Chondrocyte (in vitro differentiated cells): ENCODE measurements around the gene HAND2. TPM values are rescaled to one million over a fixed set of nuclear protein-coding genes. Genes with fewer than 3 reads are reported as not detected.
A peak's percentile ranks its signal among the peaks of the same experiment; 100 is the strongest.

Experiments used
- DNase-seq: peaks from one replicate; pipeline ENCODE4 v3.0.0; 2021; ENCODE audit warnings: mixed read lengths, low spot score
- H3K27ac Mint-ChIP-seq: one replicate; pipeline ENCODE4 v1.8.0; 2021; ENCODE audit warnings: mild to moderate bottlenecking, moderate library complexity, mixed read lengths; ENCODE audit not compliant: unreplicated experiment
- H3K27me3 Mint-ChIP-seq: 2 replicates; pipeline ENCODE4 v1.8.0; 2021; ENCODE audit warnings: low read depth, mixed read lengths
- H3K36me3 Mint-ChIP-seq: 2 replicates; pipeline ENCODE4 v1.8.0; 2021; ENCODE audit warnings: low read depth, mixed read lengths
- H3K4me1 Mint-ChIP-seq: 2 replicates; pipeline ENCODE4 v1.8.0; 2021; ENCODE audit warnings: low read depth, mild to moderate bottlenecking, mixed read lengths
- H3K4me3 Mint-ChIP-seq: one replicate; pipeline ENCODE4 v1.8.0; 2021; ENCODE audit warnings: mild to moderate bottlenecking, moderate library complexity, mixed read lengths; ENCODE audit not compliant: unreplicated experiment
- H3K9me3 Mint-ChIP-seq: 2 replicates; pipeline ENCODE4 v1.8.0; 2021; ENCODE audit warnings: low read depth, mixed read lengths
- CTCF ChIP-seq: fragments of 200-600 bp; sonication (generic); IDR thresholded peaks from 2 replicates; pipeline ENCODE4 v1.5.0; 2021; ENCODE audit warnings: antibody characterized with exemption, mild to moderate bottlenecking, moderate library complexity
- total RNA-seq: library from RNA; stranded (reverse); gene quantifications from 3 replicates; pipeline ENCODE4 v1.2.1, GENCODE V29; 2021

Gene HAND2
- total RNA-seq, 1 donor from 2014 or later: not detected

- TF ChIP-seq CTCF: peak; percentile 53
- DNase-seq: no peak
- Mint-ChIP-seq H3K9me3 (peaks cover 3% of the 10 kb centered on the region), H3K4me1 (peaks cover 10% of the 10 kb centered on the region), H3K27ac (no peak overlapping the region), H3K27me3 (peaks cover 92% of the 10 kb centered on the region), H3K36me3 (peaks cover 5% of the 10 kb centered on the region), H3K4me3 (no peak overlapping the region)
These were observed 6.9 kb upstream of the HAND2 start for GRCh38 chr4:173536808-173537429.

GRCh38 chr4:173535957-173536356, 5.9 kb upstream of the HAND2 start:
- no peak for DNase-seq
- H3K36me3 Mint-ChIP-seq: peaks cover 5% of the 10 kb centered on the region
- peaks cover 3% of the 10 kb centered on the region for H3K9me3 Mint-ChIP-seq
- peaks cover 10% of the 10 kb centered on the region for H3K4me1 Mint-ChIP-seq
- H3K4me3 Mint-ChIP-seq: no peak overlapping the region
- no peak overlapping the region for H3K27ac Mint-ChIP-seq
- H3K27me3 Mint-ChIP-seq: peaks cover 94% of the 10 kb centered on the region
- no peak for TF ChIP-seq CTCF

GRCh38 chr4:173535165-173535902, 5.3 kb upstream of the HAND2 start:
- H3K4me3 Mint-ChIP-seq: no peak overlapping the region

GRCh38 chr4:173534434-173534833, 4.4 kb upstream of the HAND2 start:
- peaks cover 92% of the 10 kb centered on the region for H3K27me3 Mint-ChIP-seq
- H3K36me3 Mint-ChIP-seq: peaks cover 7% of the 10 kb centered on the region
- DNase-seq: no peak
- H3K4me3 Mint-ChIP-seq: no peak overlapping the region
- peaks cover 18% of the 10 kb centered on the region for H3K4me1 Mint-ChIP-seq
- H3K27ac Mint-ChIP-seq: no peak overlapping the region
- TF ChIP-seq CTCF: no peak
- peaks cover 3% of the 10 kb centered on the region for H3K9me3 Mint-ChIP-seq

More at GRCh38 chr4:173535165-173535902, 5.3 kb upstream of the HAND2 start:
- Mint-ChIP-seq H3K4me1 (peaks cover 10% of the 10 kb centered on the region), H3K27ac (no peak overlapping the region), H3K9me3 (peaks cover 3% of the 10 kb centered on the region), H3K27me3 (peaks cover 94% of the 10 kb centered on the region), H3K36me3 (peaks cover 5% of the 10 kb centered on the region)
- no peak for TF ChIP-seq CTCF
- DNase-seq: no peak

- H3K4me3 Mint-ChIP-seq: no peak overlapping the region
- peaks cover 90% of the 10 kb centered on the region for H3K27me3 Mint-ChIP-seq
- no peak for DNase-seq
- peaks cover 3% of the 10 kb centered on the region for H3K9me3 Mint-ChIP-seq
- no peak for TF ChIP-seq CTCF
- peaks cover 10% of the 10 kb centered on the region for H3K4me1 Mint-ChIP-seq
- H3K27ac Mint-ChIP-seq: no peak overlapping the region
- H3K36me3 Mint-ChIP-seq: peaks cover 10% of the 10 kb centered on the region
These were observed 2.9 kb upstream of the HAND2 start for GRCh38 chr4:173532725-173533511.
